HG03558 (cell line): ENCODE results near the gene MICA.
"Not testable (repeated sequence)": the region's sequence is repeated elsewhere in the genome, so short reads cannot be mapped to it uniquely, and the experiment has no call there.

Experiments
- ATAC-seq: cut with Tn5 transposase; IDR thresholded peaks from one replicate; pipeline ENCODE4 v1.9.1; 2021; ENCODE audit warnings: moderate number of reproducible peaks; ENCODE audit not compliant: unreplicated experiment; ENCODE audit errors: extremely low read depth

MICA gene

GRCh38 chr6:31403283-31404060, at the start of gene MICA:
Gene MICA (plus strand): TSS chr6:31403595. CDS start chr6:31403633, 38 bp downstream.
- ATAC-seq: no peak

DNA sequence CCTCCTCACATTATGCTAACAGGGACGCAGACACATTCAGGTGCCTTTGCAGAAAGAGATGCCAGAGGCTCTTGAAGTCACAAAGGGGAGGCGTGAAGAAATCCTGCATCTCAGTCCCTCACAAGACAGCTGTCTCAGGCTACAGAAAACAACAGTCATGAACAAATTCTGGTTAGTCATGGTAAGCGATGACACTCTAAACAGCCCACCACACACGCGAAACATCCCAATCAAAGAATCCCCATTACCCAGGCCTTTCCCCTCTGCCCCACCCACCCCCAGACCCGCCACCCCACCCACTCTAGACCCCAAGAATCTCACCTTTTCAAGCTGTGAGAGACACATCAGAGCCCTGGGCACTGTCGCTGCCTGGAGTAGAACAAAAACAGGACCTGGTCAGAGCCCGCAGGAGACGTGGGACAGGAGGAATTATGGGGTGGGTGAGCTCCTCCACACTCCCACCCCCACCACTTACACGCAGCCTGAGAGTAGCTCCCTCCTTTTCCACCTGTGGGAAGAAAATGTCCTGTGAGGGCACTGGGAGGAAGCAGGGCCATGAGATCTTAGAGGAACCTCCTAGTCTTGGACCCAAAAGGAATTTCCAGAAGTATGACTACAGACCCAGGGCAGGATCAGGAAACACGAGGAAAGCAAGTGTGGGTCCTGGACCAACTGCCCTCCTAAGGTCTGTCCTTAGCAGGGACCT, 49.1 kb upstream of the MICA start:
- no peak for ATAC-seq

DNA sequence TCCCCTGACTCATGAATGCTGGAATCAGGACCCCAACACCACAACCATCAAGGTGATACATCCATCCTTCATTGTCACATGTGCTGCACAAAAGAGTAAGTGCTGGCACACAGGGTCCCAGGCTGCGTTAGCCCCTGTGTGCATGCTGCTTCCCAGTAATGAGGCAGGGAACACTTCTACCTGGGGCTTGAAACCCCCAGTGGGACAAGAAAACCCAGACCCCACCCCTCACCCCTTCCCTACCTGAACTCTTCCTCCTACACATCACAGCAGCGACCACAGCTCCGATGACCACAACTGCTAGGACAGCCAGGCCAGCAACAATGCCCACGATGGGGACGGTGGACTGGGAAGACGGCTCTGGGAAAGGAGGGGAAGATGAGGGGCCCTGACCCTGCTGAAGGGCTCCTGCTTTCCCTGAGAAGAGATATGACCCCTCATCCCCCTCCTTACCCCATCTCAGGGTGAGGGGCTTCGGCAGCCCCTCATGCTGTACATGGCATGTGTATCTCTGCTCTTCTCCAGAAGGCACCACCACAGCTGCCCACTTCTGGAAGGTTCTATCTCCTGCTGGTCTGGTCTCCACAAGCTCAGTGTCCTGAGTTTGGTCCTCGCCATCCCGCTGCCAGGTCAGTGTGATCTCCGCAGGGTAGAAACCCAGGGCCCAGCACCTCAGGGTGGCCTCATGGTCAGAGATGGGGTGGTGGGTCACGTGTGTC, 48.4 kb upstream of the MICA start:
- no peak for ATAC-seq

DNA sequence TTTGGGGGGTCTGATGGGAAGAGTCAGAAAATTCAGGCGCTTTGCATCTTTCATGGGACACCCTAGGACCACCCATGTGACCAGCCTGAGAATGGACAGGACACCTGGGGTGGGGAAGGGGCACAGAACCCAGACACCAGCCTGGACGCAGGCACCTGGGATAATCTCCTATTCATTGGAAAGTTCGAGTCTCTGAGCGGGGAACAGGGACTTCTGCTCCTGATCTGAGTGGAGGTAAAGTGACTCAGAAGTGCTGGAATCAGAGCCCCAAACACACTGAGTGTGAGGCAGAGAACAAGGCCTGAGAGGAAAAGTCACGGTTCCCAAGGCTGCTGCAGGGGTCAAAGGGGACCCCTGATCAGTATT, 47.8 kb upstream of the MICA start:
- no peak for ATAC-seq

GRCh38 chr6:31356216-31356945, 47.0 kb upstream of the MICA start:
- ATAC-seq: no peak

GRCh38 chr6:31356946-31357466, 46.4 kb upstream of the MICA start, which contains the start of gene HLA-B:
Gene HLA-B (minus strand): TSS chr6:31357179. CDS start chr6:31357158, 21 bp downstream.
- ATAC-seq: peak; percentile 58

- ATAC-seq: no peak
Measured at GRCh38 chr6:31357886-31358285, 45.5 kb upstream of the MICA start.

- ATAC-seq: no peak
Measured at GRCh38 chr6:31358302-31358701, 45.1 kb upstream of the MICA start.

- ATAC-seq: no peak
Measured at GRCh38 chr6:31359581-31359980, 43.8 kb upstream of the MICA start.

GRCh38 chr6:31362751-31363150, 40.6 kb upstream of the MICA start:
- ATAC-seq: no peak

DNA sequence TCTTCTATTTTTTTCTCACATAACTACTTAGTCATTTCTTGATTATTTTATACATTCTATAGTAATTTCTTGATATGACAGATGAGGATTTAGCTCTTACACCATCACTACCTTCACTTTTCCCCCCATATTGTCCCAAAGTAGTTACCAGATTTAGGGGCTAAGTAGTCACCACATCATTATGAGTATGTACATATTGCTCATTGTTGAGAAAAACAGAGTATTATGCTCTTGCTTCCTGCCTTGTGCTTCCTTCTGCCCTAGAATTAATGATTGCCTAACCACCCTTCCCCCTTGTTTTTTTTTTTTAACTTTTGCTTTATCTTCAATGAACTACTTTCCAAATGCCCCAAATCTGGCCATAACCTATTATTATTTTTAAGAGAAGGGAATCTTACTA, 39.6 kb upstream of the MICA start:
- ATAC-seq: no peak

GRCh38 chr6:31365864-31366263, 37.5 kb upstream of the MICA start:
- ATAC-seq: no peak

DNA sequence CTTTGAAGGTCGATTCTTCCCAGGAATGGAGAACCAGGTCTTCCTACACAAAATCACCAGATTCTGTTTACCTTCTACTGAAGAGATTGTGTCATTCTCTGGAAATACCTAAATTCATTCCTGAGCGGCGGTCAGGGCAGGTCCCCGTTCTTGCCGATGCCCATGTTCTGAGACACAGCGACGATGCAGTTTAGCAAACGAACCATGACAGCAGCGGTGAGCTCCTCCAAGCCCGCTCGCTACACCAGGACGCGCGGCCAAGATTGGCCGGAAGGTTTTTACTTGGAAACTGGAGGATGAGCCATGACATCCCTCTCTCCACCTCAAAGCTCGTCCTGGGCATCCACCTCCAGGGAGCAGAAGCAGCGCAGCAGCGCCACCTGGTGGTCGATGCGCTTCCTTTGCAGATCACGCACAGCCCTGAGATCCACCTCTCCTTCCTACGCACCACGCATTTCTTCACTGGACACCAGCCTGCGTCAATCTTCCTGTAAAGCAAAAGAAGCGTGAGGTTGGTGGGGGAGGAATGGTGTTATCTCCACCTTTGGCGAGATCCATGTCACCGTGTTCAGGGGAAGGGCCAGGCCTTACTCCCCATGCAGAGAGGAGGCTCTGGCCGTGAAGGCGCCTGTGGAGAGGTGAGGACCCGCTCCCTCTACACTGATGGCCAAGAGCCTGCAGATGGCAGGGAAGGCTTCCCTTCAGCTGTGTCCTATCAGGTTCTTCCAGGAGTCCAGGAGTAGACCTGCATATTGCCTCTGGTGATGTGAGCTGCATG, 36.5 kb upstream of the MICA start:
- peak; percentile 56 for ATAC-seq

GRCh38 chr6:31368461-31368860, 34.9 kb upstream of the MICA start:
- no peak for ATAC-seq

GRCh38 chr6:31374118-31374517, 29.3 kb upstream of the MICA start:
- not testable (repeated sequence) for ATAC-seq

GRCh38 chr6:31375699-31376098, 27.7 kb upstream of the MICA start:
- no peak for ATAC-seq

DNA sequence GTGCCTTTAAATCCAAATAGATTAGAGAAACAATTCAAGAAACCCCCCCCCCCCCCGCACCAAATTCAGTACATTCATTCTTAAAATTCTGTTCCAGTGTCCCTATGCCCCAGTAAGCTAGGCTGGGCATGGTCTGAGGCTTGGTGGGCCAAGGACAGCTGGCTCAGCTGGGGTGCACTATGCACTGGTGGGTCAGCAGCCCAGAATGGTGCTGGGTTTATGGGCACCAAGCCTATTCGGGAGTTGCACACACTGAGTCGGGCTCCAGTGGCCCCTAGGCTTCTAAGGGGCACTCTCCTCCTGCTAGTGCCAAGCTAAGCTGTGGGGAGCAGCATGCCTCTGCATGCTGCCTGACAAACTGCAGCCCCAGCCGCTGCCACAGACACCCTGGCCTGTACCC, 26.4 kb upstream of the MICA start:
- no peak for ATAC-seq

DNA sequence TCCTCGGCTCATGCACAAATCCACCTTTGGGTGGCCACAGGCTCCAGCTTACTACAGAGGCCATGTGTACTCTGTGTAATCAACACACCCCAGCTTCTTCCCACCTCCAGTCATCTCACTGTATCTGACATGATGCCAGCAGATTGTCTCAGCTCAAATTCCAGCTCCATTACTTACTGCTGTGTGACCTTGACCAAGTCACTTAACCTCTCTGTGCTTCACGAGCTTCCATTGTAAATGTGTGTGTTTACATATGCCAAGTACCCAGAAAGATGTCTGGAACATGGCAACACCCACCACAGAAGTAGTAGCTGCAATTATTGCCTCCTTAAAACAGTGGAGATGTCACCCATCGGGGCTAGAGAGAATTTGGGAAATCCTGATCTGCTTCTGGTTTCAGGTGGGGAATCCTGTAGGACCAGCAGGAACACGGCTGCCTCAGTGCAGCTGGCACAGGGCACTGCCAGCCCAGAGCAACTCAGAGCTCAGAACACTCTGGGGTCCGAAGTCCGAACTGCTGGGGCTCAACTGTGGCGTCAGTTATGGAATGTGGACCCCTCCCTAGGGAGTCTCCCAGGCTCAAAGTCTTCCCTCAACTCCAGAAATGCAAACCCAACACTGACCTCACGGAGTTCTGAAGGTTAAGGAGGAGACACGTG, 25.2 kb upstream of the MICA start:
- no peak for ATAC-seq

- ATAC-seq: no peak
Measured at GRCh38 chr6:31378721-31379103, 24.7 kb upstream of the MICA start.
